Ascending aorta (tissue), 2 donors: ENCODE data around the gene MAD2L1. TPM values are rescaled to one million over a fixed set of nuclear protein-coding genes. Genes with fewer than 3 reads are reported as not detected.

Experiments
- DNase-seq, 2 donors: peaks; one replicate each; pipeline ENCODE4 v3.0.0-alpha.2; 2019; ENCODE audit warnings: low spot score in 2 of 2
- H3K27ac ChIP-seq, 2 donors: fragments of 200-600 bp; sonication (generic); one replicate each; pipeline ENCODE4 v1.5.1; 2016 to 2017; ENCODE audit warnings: mild to moderate bottlenecking in 1 of 2
- H3K27me3 ChIP-seq: fragments of 200-600 bp; sonication (generic); one replicate; pipeline ENCODE4 v1.5.1; 2017
- H3K36me3 ChIP-seq, 2 donors: fragments of 200-600 bp; sonication (generic); one replicate each; pipeline ENCODE4 v1.5.1; 2016
- H3K4me1 ChIP-seq, 2 donors: fragments of 200-600 bp; sonication (generic); one replicate each; pipeline ENCODE4 v1.5.1; 2016 to 2017; ENCODE audit warnings: mild to moderate bottlenecking in 1 of 2
- H3K4me3 ChIP-seq, 2 donors: fragments of 200-600 bp; sonication (generic); one replicate each; pipeline ENCODE4 v1.5.1; 2016 to 2017; ENCODE audit warnings: mild to moderate bottlenecking in 1 of 2
- H3K9me3 ChIP-seq, 2 donors: fragments of 200-600 bp; sonication (generic); one replicate each; pipeline ENCODE4 v1.5.1; 2016
- intact Hi-C: fragments of 100-400 bp; cut with DNase I; formaldehyde crosslinking; loops from one replicate; pipeline ENCODE4 v1.15.1; 2023
- total RNA-seq: library from RNA; depleted of rRNA; stranded (reverse); fragments of >200 nt; gene quantifications from one replicate; pipeline ENCODE4 v1.1.0, GENCODE V29; 2016
- TF ChIP-seq, protein P1 (sequence below), 3 experiments: fragments of 200-600 bp in 2 of 3; fragments of 450-650 bp in 1 of 3; sonication (generic) in 2 of 3; IDR thresholded peaks; one replicate each; pipeline ENCODE4 v1.5.1; 2016 to 2019; ENCODE audit warnings: antibody characterized with exemption in 3 of 3, mild to moderate bottlenecking in 1 of 3, moderate library complexity in 1 of 3

MAD2L1 gene
- total RNA-seq, 1 donor from 2014 or later = 12.8 TPM

DNA sequence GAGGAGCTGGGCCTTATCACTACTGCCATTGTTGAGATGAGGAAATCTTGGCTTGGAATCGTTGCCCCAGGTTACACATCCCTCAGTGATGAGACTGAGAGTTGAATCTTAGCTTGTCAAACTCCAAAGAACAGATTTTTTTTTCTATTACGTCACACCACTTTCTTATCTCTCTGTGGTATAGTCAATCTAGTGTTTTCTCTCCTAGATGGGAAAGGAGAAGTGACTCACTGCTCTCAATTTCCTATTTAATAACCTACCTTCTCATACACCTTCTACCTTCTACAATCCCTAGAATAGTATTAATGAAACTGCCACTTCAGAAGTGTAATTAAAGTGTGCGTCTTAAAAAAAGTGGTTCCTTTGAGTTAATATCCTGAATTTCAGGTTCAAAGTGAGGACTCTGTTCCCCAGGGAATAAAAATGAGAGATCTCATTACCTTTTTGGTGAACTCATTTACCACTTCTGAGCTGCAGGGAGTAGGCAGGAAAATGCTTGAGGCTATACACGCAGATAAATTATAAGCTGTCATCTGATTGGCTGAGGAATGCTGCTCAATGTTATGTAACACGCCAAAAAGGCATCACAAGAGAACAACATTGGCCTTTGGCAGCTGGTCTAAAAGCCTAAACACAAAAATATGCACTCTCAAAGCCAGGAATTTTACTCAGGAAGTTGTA, 59.3 kb downstream of the MAD2L1 start:
- Histone ChIP-seq H3K4me3 (no peak overlapping the region), H3K36me3 (no peaks in the 10 kb centered on the region), H3K27ac (peak overlapping the region; percentile 26 to 33), H3K27me3 (no peaks in the 10 kb centered on the region), H3K4me1 (peaks cover 0 to 3% of the 10 kb centered on the region in 2 donors), H3K9me3 (no peaks in the 10 kb centered on the region)
- TF ChIP-seq, protein P1, sequence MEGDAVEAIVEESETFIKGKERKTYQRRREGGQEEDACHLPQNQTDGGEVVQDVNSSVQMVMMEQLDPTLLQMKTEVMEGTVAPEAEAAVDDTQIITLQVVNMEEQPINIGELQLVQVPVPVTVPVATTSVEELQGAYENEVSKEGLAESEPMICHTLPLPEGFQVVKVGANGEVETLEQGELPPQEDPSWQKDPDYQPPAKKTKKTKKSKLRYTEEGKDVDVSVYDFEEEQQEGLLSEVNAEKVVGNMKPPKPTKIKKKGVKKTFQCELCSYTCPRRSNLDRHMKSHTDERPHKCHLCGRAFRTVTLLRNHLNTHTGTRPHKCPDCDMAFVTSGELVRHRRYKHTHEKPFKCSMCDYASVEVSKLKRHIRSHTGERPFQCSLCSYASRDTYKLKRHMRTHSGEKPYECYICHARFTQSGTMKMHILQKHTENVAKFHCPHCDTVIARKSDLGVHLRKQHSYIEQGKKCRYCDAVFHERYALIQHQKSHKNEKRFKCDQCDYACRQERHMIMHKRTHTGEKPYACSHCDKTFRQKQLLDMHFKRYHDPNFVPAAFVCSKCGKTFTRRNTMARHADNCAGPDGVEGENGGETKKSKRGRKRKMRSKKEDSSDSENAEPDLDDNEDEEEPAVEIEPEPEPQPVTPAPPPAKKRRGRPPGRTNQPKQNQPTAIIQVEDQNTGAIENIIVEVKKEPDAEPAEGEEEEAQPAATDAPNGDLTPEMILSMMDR (IDR thresholded peaks at IDR 0.05) = no peak
- DNase-seq = no peak
- intact Hi-C loops = no loop called here
